C4-2B (cell line): ENCODE results near the gene BTG1.

ENCODE experiments used
- ZFX ChIP-seq: fragments of 450-650 bp; IDR thresholded peaks from 2 replicates; pipeline ENCODE4 v1.6.1; 2017
- TF ChIP-seq, protein P1 (sequence below): fragments of 450-650 bp; conservative IDR thresholded peaks from 2 replicates; pipeline ENCODE4 v1.5.1; 2017; ENCODE audit warnings: mild to moderate bottlenecking

- TF ChIP-seq, protein P1, sequence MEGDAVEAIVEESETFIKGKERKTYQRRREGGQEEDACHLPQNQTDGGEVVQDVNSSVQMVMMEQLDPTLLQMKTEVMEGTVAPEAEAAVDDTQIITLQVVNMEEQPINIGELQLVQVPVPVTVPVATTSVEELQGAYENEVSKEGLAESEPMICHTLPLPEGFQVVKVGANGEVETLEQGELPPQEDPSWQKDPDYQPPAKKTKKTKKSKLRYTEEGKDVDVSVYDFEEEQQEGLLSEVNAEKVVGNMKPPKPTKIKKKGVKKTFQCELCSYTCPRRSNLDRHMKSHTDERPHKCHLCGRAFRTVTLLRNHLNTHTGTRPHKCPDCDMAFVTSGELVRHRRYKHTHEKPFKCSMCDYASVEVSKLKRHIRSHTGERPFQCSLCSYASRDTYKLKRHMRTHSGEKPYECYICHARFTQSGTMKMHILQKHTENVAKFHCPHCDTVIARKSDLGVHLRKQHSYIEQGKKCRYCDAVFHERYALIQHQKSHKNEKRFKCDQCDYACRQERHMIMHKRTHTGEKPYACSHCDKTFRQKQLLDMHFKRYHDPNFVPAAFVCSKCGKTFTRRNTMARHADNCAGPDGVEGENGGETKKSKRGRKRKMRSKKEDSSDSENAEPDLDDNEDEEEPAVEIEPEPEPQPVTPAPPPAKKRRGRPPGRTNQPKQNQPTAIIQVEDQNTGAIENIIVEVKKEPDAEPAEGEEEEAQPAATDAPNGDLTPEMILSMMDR = no peak
- TF ChIP-seq ZFX = no peak
Observed at GRCh38 chr12:92121826-92122225, 23.8 kb downstream of the BTG1 start.
